K562 (cell line): ENCODE measurements around the gene MYBPC3. TPM values are rescaled to one million over a fixed set of nuclear protein-coding genes. Genes with fewer than 3 reads are reported as not detected.

Experiments used
- CBX2 ChIP-seq: fragments of 200-600 bp; sonication (generic); IDR thresholded peaks from one replicate; pipeline ENCODE4 v1.6.1; 2012; ENCODE audit warnings: mild to moderate bottlenecking, low read length, inconsistent platforms; ENCODE audit not compliant: insufficient read depth, poor library complexity, severe bottlenecking
- CCNT2 ChIP-seq: IDR thresholded peaks from 2 replicates; pipeline ENCODE4 v1.6.1; 2011; ENCODE audit warnings: borderline replicate concordance, low read depth, mild to moderate bottlenecking, moderate library complexity, mixed read lengths, low read length; ENCODE audit not compliant: insufficient read length; ENCODE audit errors: extremely low read depth
- ESRRB ChIP-seq: fragments of 250-450 bp; sonication (Bioruptor Pico); IDR thresholded peaks from 2 replicates; pipeline ENCODE4 v1.5.0; 2020; ENCODE audit warnings: mild to moderate bottlenecking, moderate library complexity, borderline replicate concordance
- ETV5 ChIP-seq: sonication (generic); formaldehyde crosslinking; IDR thresholded peaks from 2 replicates; pipeline ENCODE4 v1.4.0; 2020; ENCODE audit warnings: low read depth, mild to moderate bottlenecking, missing genetic modification reagents
- FOXA3 ChIP-seq, 2 experiments: fragments of 450-650 bp in 1 of 2; sonication (generic) in 1 of 2; formaldehyde crosslinking; IDR thresholded peaks in 1 of 2; conservative IDR thresholded peaks in 1 of 2; 2 replicates each; pipeline versions ENCODE4 v1.4.0 to v1.8.0; 2020 to 2022; ENCODE audit warnings: mild to moderate bottlenecking in 2 of 2, missing genetic modification reagents in 1 of 2
- GTF2B ChIP-seq: IDR thresholded peaks from 2 replicates; pipeline ENCODE4 v1.6.1; 2011; ENCODE audit not compliant: insufficient read length; ENCODE audit errors: extremely low read depth
- HLTF ChIP-seq: fragments of 450-650 bp; IDR thresholded peaks from 2 replicates; pipeline ENCODE4 v1.6.1; 2016
- KAT8 ChIP-seq: fragments of 450-650 bp; IDR thresholded peaks from 2 replicates; pipeline ENCODE4 v1.6.1; 2016; ENCODE audit warnings: low read depth, mild to moderate bottlenecking
- POLR2AphosphoS2 ChIP-seq: IDR thresholded peaks from 2 replicates; pipeline ENCODE4 v1.6.1; 2012; ENCODE audit warnings: low read length, improper control_type of control experiment
- PTBP1 ChIP-seq: fragments of 200-400 bp; formaldehyde crosslinking; IDR thresholded peaks from 2 replicates; pipeline ENCODE4 v1.6.1; 2017; ENCODE audit warnings: low read depth, low read length
- RBM14 ChIP-seq: fragments of 200-400 bp; formaldehyde crosslinking; IDR thresholded peaks from 2 replicates; pipeline ENCODE4 v1.6.1; 2018; ENCODE audit warnings: low read depth, mild to moderate bottlenecking, low read length, moderate library complexity, borderline replicate concordance; ENCODE audit not compliant: insufficient read depth
- RFX5 ChIP-seq: IDR thresholded peaks from 2 replicates; pipeline ENCODE4 v1.6.1; 2011; ENCODE audit warnings: low read depth, mild to moderate bottlenecking, improper control_type of control experiment, low read length
- RUNX1 ChIP-seq: sonication (generic); IDR thresholded peaks from 2 replicates; pipeline ENCODE4 v1.6.1; 2016; ENCODE audit warnings: antibody characterized with exemption, low read depth
- SETDB1 ChIP-seq: IDR thresholded peaks from one replicate; pipeline ENCODE4 v1.6.1; 2012; ENCODE audit warnings: low read length, control low read depth, inconsistent platforms
- THRAP3 ChIP-seq: fragments of 450-650 bp; IDR thresholded peaks from 2 replicates; pipeline ENCODE4 v1.6.1; 2016; ENCODE audit warnings: mild to moderate bottlenecking, inconsistent platforms, borderline replicate concordance
- ZNF398 ChIP-seq: fragments of 250-450 bp; sonication (Bioruptor Pico); IDR thresholded peaks from 2 replicates; pipeline ENCODE4 v1.8.0; 2021; ENCODE audit warnings: moderate library complexity, mild to moderate bottlenecking, inconsistent platforms
- ZNF699 ChIP-seq: fragments of 250-450 bp; sonication (Bioruptor Pico); IDR thresholded peaks from 2 replicates; pipeline ENCODE4 v1.8.0; 2021; ENCODE audit warnings: mild to moderate bottlenecking, moderate library complexity; ENCODE audit not compliant: insufficient replicate concordance
- ZNF717 ChIP-seq: fragments of 250-450 bp; sonication (Bioruptor Pico); IDR thresholded peaks from 2 replicates; pipeline ENCODE4 v1.5.0; 2021
- ZNF77 ChIP-seq: fragments of 250-450 bp; sonication (Bioruptor Pico); IDR thresholded peaks from 2 replicates; pipeline ENCODE4 v1.5.0; 2020
- polyA plus RNA-seq, 8 experiments: library from polyadenylated mRNA; depleted of rRNA in 4 of 8; stranded (reverse) in 5 of 8; unstranded in 3 of 8; fragments of >200 nt; fragmentation: Nextera tagmentation in 2 of 8; fragmentation: Illumina TruSeq in 1 of 8; extraction: Ambion mirVana in 2 of 8; extraction: Trizol in 1 of 8; gene quantifications; 2 replicates each; pipeline versions ENCODE4 v1.2.1 to v1.2.3, GENCODE V29; 2011 to 2014; ENCODE audit warnings: inconsistent platforms in 1 of 8, missing spikeins in 1 of 8
- total RNA-seq, 7 experiments: library from RNA; depleted of rRNA in 6 of 7; stranded (reverse); fragments of >200 nt in 6 of 7; fragmentation: Illumina TruSeq in 2 of 7; extraction: Trizol in 2 of 7; gene quantifications; 2 replicates each; pipeline versions ENCODE4 v1.2.1 to v1.2.3, GENCODE V29; 2011 to 2021; ENCODE audit warnings: low replicate concordance in 1 of 7
- TF ChIP-seq, protein P1 (sequence below), 2 experiments: fragments of 450-650 bp in 1 of 2; sonication (generic) in 1 of 2; formaldehyde crosslinking in 1 of 2; IDR thresholded peaks in 1 of 2; conservative IDR thresholded peaks in 1 of 2; 2 replicates each; pipeline versions ENCODE4 v1.6.1 to v1.8.1; 2016 to 2023; ENCODE audit warnings: mild to moderate bottlenecking in 2 of 2, moderate library complexity in 2 of 2, inconsistent platforms in 1 of 2, missing genetic modification reagents in 1 of 2
- TF ChIP-seq, protein P2 (sequence below), 2 experiments: IDR thresholded peaks; 2 replicates each; pipeline ENCODE4 v1.6.1; 2011; ENCODE audit warnings: borderline replicate concordance in 1 of 2, control low read depth in 1 of 2, low read depth in 1 of 2, low read length in 1 of 2, mild to moderate bottlenecking in 1 of 2, mixed read lengths in 1 of 2, moderate library complexity in 1 of 2; ENCODE audit not compliant: insufficient read depth in 1 of 2, insufficient read length in 1 of 2, poor library complexity in 1 of 2, severe bottlenecking in 1 of 2; ENCODE audit errors: extremely low read depth in 1 of 2
- TF ChIP-seq, protein P3 (sequence below): fragments of 250-450 bp; sonication (Bioruptor Pico); IDR thresholded peaks from 2 replicates; pipeline ENCODE4 v1.8.0; 2022; ENCODE audit warnings: moderate library complexity, mild to moderate bottlenecking, inconsistent platforms

The MYBPC3 gene
- total and polyA plus RNA-seq, 9 of the 15 experiments (the other 6 are each of a cell fraction or from before 2014, with no cell fraction given) = 0.01 TPM; not detected in 8

- no peak for TF ChIP-seq ETV5
- no peak for TF ChIP-seq ZNF77 (CRISPR knock-in tag)
- no peak for TF ChIP-seq ZNF699 (CRISPR knock-in tag)
- TF ChIP-seq FOXA3 (CRISPR knock-in tag; conservative IDR thresholded peaks at IDR 0.05 in 1 of 2, IDR thresholded peaks at IDR 0.05 in 1 of 2) = no peak
- no peak for TF ChIP-seq ZNF717 (CRISPR knock-in tag)
- TF ChIP-seq, protein P1, sequence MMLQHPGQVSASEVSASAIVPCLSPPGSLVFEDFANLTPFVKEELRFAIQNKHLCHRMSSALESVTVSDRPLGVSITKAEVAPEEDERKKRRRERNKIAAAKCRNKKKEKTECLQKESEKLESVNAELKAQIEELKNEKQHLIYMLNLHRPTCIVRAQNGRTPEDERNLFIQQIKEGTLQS (IDR thresholded peaks at IDR 0.05) = peak; percentile 75
- TF ChIP-seq, protein P1 (CRISPR knock-in tag; conservative IDR thresholded peaks at IDR 0.05) = no peak
- TF ChIP-seq, protein P2, sequence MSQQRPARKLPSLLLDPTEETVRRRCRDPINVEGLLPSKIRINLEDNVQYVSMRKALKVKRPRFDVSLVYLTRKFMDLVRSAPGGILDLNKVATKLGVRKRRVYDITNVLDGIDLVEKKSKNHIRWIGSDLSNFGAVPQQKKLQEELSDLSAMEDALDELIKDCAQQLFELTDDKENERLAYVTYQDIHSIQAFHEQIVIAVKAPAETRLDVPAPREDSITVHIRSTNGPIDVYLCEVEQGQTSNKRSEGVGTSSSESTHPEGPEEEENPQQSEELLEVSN (IDR thresholded peaks at IDR 0.05; ENCODE audit: borderline replicate concordance in 1 of 2, extremely low read depth in 1 of 2, insufficient read depth in 1 of 2, insufficient read length in 1 of 2, low read depth in 1 of 2, low read length in 1 of 2, poor library complexity in 1 of 2, severe bottlenecking in 1 of 2) = peak; percentile 29 to 48
- TF ChIP-seq CBX2 = no peak
- TF ChIP-seq GTF2B = no peak
- TF ChIP-seq THRAP3 = no peak
- no peak for TF ChIP-seq PTBP1
- no peak for TF ChIP-seq SETDB1
- TF ChIP-seq HLTF = no peak
- no peak for TF ChIP-seq ZNF398 (CRISPR knock-in tag)
- no peak for TF ChIP-seq RUNX1
- no peak for TF ChIP-seq RFX5
- TF ChIP-seq ESRRB (CRISPR knock-in tag) = no peak
- TF ChIP-seq KAT8 = no peak
- TF ChIP-seq CCNT2 = peak; percentile 35
- TF ChIP-seq, protein P3, sequence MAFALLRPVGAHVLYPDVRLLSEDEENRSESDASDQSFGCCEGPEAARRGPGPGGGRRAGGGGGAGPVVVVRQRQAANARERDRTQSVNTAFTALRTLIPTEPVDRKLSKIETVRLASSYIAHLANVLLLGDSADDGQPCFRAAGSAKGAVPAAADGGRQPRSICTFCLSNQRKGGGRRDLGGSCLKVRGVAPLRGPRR (CRISPR knock-in tag) = no peak
- no peak for TF ChIP-seq RBM14
- TF ChIP-seq POLR2AphosphoS2 = no peak
Observed at GRCh38 chr11:47337229-47337924, 15.1 kb downstream of the MYBPC3 start (continued).
